ENCODE measurements around the gene PPFIA2.

The PPFIA2 gene

DNA sequence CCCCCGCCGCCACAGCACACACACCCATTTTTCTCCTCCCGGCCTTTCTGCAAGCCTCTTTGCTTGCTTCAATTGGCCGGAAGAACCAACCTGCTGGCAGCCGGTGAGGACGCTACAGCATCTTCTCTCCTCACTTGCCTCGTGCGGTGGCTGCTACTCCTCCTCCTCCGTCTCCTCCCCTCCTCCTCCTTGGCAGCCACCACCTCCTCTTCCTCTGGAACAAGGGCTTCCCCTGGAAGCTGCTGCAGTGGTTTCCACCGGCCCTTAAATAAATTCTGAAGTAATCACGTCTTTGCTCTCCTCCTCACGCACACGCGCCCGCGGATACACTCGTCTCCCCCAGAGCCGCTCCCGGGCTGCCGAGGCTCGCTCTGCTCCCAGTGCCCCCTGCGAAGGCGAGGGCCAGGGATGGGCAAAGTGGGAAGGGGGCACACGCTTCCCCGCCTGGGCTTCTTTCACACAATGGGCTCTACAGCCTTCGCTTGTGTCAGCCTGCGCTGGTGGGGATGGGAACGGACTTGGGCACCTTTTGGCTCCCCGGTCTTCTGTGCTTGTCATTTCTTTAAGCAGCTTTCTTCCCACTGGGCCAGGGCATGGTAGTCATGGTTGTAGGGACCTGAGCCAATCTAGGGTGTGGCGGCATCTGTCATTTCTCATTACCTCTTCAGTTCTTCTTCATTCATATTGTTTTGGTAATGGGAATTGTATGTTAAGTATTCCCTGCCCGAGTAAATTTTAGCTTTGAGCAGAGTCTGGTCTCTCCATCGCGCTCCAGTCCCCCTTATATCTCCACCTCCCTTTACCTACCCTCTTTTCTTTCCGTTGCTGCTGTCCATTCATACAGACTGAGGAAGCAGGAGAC is at the start of gene PPFIA2:
Gene PPFIA2 (minus strand): TSS at position 161 of the 862 bp plus-strand sequence.
- no peak for DNase-seq

DNA sequence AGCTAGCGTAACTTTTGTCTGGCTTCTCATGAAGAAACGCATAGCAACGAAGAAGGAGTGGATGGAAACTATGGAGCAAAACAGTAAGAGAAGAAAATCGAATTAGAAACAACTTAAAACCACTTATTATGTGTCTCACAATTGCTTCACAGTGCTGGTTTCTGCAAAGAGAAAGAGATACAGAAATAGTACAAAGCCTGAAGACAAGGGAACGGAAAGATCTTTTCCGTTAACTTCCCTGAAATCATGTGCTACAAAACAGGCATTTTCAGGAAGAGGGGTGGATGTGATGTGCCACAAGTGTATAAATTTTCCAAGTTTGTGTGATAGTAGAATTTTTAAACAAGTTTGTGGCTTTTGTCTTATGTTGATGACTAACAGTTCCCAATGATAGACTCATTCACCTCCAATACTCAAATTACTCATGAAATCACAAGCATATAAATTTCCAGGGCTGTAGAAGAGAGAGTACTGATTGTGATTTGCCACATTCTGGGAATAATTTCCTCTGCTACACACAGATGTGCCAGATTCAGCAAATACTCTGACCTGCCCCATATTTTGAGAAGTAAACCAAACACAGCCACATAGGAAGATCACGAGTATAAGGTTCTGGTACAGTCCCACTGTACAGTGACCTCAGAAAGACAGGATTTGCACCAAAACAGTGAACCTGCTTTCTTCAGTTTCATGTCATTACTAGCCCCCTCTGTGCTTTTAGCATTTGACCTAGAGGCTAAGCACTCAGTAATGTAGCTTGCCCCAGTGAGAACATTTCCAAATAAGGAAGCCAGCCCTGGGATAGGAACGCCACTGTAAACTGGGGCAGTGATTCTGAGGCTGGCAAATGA is 41.4 kb upstream of the PPFIA2 start:
- DNase-seq = no peak

- no peak for DNase-seq
Measured at GRCh38 chr12:81798294-81798693, 39.1 kb upstream of the PPFIA2 start.

DNA sequence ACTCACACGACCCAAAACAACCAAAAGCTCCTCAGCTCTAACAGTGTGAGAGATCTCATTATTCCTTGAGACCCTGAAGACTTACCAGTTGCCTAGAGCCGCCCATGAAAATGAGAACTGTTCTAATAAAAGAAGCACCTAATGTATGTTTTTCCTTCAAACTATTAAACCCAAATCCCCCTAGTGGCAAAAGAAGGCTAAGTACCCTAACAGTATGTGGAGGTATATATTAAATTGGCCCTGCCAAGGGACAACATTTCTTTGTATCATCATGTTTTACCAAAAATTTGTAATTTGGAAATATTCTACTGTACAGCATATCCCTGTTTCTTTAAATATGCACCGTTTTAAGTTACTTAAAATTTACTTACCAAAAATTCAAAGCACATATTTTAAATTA is 38.0 kb upstream of the PPFIA2 start:
- DNase-seq = peak; percentile 26

DNA sequence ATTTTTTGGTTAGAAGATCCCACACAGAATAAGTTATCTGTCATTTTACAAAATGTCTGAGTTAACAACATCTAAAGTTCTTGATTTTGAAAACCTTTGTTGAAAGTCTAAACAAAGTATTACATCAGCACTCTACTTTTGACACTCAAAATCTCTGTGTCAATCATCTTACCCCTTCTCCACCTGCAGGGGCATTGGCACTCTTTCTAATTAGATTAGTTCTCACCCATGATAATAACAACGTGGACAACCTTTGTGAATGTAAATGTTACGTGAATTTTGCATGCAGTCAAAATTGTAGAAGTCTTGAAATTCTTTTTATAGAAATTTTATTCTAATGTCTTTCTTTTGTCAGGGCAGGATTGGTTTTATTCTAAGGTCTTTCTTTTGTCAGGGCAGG is 33.5 kb upstream of the PPFIA2 start:
- no peak for DNase-seq

- DNase-seq = no peak
Measured at GRCh38 chr12:81779216-81779615, 20.1 kb upstream of the PPFIA2 start.

- DNase-seq = no peak
Measured at GRCh38 chr12:81778719-81779118, 19.6 kb upstream of the PPFIA2 start.

DNA sequence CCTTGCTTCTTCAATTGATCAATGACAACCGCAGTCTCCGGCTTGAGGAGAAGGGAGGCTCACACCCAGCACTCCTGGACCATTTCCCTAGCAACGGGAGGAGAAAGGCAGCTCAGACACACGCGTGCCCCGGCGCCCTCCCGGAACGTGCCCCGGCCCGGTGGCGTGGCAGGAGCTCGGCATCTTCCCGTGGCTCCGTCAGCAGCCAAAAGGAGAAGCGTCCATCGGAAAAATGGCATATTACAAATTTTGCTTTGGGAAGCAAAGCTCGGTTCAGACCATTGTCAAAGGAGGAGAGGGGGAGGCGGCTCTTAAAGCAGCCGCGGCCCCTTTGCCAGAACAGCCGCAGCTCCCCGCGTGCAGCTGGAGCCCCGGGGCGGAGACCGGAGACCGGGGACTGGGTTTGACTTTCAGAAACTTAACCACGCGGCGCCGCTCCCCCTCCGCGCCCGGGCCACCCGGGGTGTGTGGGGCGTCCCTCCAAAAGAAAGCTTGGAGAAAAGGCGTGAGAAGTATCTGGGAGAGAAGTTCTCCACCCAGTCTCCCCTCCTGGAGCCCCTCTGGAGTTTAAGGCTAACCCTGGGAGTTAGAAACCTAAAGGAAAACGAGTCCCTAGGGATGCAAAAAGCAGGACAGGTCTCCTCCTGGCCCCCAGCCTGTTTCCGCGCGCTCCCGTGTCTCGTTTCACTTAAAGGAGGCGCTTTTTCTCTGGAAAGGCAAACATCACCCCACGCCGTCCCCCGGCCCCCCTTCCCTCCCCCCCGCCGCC is 545 bp downstream of the PPFIA2 start:
- no peak for DNase-seq

DNA sequence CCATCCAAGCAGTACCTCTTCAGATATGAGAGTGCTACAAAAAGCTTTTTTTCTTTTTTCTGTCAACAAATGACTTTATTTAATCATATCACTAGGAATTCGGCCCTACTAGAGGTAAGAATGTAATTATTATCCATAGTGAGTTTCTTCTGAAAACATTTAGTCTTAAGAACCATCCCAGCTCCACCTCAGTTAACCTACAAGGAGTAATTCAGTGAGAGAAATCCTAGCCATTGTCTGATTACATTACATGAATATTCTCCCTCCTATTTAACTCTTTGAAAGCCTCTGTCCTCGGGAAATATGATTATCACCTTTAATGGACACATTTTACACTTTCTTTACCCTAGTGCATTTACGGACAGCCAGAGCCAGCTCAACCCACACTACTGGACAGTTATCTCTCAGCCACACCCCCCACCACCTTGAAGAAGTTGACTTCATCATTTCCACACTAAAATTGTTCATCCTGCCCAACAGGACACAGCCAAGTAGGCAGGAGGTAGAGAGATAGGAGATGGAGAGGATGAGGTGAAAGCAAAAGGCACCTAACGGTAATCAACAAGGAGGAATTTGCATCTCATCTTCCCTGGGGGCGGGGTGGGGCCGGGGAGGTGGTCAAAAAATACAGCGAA is 1.3 kb downstream of the PPFIA2 start:
- DNase-seq = no peak

DNA sequence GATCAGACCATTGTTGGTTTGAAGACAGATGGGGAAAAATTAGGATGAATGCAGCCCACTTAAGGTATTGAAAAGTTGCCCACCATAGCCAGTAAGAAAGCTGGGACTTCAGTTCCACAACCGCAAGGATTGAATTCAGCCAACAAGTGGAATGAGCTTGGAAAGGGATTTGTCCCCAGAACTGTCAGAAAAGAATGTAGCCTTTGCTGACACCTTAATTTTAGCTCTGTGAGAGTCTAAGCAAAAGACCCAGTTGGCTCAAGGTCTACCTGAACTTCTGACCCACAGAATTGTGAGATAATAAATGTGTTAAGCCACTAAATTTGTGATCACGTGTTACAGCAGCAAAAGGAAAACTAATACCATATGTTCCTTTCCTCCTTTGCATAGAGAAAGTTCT is 29.4 kb downstream of the PPFIA2 start:
- DNase-seq = no peak

GRCh38 chr12:81727391-81727790 is 31.8 kb downstream of the PPFIA2 start:
- no peak for DNase-seq

DNA sequence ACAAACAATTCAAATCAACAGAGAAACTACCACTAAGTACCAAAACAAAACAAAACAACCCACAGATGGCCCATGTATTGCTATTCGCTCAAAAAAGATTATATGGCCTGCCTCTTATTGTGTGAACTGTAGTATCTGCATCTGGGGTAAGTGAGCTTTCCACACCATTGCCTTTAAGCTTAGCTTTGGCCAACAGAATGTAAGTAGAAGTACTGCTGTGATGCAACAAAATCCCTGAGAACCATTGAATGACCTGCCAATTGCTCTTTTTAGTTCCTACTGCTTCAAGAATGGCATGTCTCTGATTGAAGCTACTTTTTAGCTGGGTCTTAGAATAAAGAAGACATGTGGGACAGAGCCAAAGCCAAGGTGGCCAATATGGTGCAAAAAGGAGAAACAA is 32.5 kb downstream of the PPFIA2 start:
- no peak for DNase-seq

DNA sequence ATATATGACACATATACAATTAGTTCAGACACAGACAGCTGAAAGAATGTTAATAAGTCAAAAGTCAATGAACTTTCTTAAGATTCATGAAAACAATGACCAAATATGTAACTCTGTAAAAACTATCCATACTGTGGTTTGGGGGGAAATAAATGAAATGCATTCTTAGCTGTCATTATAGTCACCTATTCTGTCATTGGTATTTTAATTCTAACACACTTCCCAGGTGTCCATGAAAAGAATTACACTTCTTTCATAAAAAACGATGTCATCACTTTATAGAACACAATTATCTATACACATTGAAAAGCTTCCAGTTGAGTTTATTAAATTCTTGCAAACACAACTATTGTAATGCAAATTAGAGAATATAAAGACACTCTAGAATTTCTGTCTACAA is 35.8 kb downstream of the PPFIA2 start:
- no peak for DNase-seq

DNA sequence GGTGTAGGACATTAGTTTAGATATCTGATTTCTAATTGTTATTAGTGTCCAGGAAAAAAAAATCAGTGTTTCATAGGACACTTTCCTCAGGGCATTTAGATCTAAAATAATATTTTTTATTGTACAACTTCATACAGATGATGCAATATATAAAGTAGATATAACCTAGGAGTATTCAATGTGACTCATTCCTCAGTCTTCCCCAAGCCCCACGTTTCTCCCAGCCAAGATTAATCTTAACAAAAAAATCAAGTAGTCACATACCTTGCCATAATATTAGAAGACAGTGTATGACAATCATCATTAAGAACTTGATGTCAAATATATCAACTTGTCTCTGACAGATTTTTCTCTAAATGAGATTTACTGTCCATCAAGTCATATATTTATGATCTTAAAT is 37.1 kb downstream of the PPFIA2 start:
- no peak for DNase-seq

DNA sequence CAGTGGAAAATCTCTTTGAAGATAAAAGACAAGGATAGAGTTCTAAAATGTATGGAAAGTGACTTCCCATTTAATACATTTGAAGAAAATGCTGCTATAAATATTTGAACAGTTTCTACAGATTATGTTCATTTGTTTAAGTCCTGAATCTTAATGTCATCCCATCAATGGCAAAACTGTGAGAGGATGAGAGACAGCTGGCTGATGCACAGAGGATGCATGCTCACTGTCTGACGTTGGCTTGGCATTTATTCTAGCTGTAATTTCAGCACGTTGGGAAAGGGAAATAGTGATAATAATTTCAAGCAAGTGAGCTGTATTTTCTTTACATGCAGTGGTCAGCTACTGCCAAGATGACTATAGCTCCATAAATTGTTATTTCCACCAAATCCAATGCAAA is 40.5 kb downstream of the PPFIA2 start:
- no peak for DNase-seq

- DNase-seq = no peak
Measured at GRCh38 chr12:81712536-81712935, 46.6 kb downstream of the PPFIA2 start.

DNA sequence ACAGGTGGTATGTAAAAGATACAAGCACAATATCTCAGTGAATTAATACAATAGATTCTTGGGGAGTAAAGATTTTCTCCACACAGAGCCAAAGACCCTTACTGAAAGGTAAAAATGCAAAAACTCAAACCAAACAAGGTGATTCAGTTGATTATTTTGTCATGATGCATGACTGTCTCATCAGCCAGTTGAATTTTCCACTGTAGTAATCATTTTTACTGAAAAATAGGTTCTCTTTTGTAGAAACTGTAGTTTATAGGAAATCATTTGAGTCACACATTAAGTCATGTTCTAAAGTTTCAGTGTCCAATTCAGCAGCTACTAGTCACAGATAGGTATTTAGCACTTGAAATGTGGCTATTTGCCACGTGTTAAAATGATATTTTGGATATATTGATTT is 53.6 kb downstream of the PPFIA2 start:
- DNase-seq = no peak

- DNase-seq = no peak
Measured at GRCh38 chr12:81699551-81699950, 59.6 kb downstream of the PPFIA2 start.

DNA sequence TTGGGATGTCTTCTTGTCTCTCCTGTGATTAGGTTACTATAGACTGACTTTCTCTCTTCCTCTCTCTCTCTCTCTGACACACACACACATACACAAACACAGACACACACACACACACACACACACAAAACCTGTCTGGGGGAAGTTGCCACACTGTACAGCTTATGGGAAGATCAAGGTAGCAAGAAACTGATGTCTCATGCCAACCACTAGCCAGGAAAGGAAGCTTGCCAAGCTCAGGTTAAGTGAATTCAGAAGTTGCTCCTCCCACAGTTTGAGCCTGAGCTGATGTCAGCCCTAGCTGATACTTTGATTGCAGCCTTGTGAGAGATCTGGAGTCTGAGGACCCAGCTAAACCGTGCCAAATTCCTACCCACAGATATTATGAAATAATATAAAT is 67.1 kb downstream of the PPFIA2 start:
- no peak for DNase-seq

- no peak for DNase-seq
Measured at GRCh38 chr12:81683881-81684280, 75.3 kb downstream of the PPFIA2 start.

- DNase-seq = no peak
Measured at GRCh38 chr12:81679614-81680013, 79.5 kb downstream of the PPFIA2 start.

DNA sequence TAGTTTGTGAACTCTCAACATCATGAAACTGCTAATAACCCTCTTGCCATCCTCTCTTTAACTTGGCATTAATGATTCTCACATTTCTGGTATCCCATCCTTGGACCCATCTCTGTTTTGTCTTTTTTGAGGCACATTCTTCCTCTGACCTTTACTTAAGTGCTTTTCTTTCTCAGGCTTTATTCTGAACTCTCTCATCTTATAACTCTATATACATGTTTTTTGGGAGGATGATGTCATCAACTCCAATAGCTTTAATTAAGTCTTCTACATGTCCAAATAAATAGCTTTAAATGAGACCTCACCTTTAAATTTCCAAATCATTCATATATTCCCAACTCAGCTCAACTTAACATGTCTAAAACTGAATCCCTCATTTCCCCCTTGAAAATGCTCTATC is 88.4 kb downstream of the PPFIA2 start:
- no peak for DNase-seq

DNA sequence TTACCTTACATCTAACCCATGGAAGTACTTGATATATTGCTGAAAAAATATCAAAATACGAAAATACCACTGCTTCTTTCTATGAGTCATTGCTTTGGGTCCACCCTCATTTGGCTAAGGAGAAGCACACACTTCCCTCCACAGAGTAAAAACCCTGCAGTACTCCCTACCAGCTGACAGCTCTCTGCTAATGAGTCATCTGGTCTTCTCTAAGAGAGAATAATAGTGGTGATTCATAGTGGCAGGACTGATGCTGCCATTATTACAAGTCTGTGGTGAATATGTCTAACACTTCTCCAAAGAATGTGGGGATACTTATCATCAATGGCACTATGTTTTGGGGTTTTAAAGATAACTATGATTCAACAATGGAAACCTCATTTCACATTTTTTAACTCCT is 90.7 kb downstream of the PPFIA2 start:
- peak; percentile 72 for DNase-seq
